T-helper 1 cell treated with Interleukin-12 subunit alpha and Interleukin-12 subunit beta and Interleukin-4 antibody, amounts not matched to agents 30 μg/mL and 1 μg/mL, for 36 hours (primary cell): ENCODE results near the gene SH3RF3.

Experiments used
- H3K27ac Mint-ChIP-seq: one replicate; pipeline ENCODE4 v1.8.0; 2021; ENCODE audit warnings: mild to moderate bottlenecking, mixed read lengths
- H3K27me3 Mint-ChIP-seq: one replicate; pipeline ENCODE4 v1.8.0; 2021; ENCODE audit warnings: low read depth, mixed read lengths
- H3K36me3 Mint-ChIP-seq: one replicate; pipeline ENCODE4 v1.8.0; 2021; ENCODE audit warnings: low read depth, mixed read lengths
- H3K4me1 Mint-ChIP-seq: one replicate; pipeline ENCODE4 v1.8.0; 2021; ENCODE audit warnings: low read depth, mixed read lengths
- H3K4me3 Mint-ChIP-seq: one replicate; pipeline ENCODE4 v1.8.0; 2021; ENCODE audit warnings: mild to moderate bottlenecking, moderate library complexity, mixed read lengths
- H3K9me3 Mint-ChIP-seq: one replicate; pipeline ENCODE4 v1.8.0; 2021; ENCODE audit warnings: mixed read lengths

Gene SH3RF3

DNA sequence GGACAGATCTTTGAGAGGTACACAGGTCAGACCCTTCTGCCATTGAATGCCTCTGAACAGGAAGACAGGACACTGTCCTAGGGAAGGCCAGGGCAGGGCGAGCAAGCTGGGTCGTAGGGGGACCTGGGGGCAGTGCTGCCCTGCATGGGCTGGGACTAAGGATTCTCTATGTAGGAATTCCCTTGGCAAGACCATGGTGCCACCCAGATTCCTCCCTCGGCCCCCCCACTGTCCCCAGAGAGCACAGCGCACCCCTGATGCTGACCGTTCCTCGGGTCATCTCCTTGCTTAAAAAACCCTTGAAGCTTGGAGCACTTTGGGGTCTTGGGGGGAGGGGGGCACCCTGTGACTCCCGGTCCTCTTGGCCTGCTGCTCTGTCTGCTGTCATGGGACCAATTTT lies 289.7 kb downstream of the SH3RF3 start:
- no peaks in the 10 kb centered on the region for H3K4me1 Mint-ChIP-seq
- no peaks in the 10 kb centered on the region for H3K27me3 Mint-ChIP-seq
- no peaks in the 10 kb centered on the region for H3K9me3 Mint-ChIP-seq
- no peaks in the 10 kb centered on the region for H3K36me3 Mint-ChIP-seq
- no peak overlapping the region for H3K4me3 Mint-ChIP-seq
- no peak overlapping the region for H3K27ac Mint-ChIP-seq

DNA sequence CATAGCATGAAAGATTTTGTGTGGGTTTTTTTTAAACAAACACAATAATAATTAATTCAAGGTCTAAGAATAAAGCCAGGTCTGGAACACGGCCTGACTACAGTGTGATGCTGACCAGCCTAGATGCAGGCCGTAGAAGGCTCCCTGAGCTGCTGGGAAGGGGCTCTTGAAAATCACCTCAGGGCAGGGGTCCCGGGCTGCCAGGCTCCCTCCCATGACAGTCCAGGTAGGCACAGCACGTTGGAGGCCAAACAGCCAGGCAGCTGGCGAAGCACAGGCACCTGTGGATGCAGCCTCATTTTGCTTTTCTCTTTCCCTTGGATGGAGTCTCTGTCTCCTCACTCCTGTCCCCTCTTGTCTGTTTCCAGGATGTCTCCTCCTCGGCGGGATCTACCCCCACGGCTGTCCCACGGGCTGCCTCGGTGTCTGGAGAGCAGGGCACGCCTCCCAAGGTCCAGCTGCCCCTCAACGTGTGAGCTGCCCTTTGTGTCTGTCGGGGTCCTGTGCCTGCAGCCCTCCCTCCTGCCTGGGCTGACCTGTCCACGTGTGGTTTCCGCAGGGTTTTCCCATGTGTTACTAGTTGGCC lies 290.3 kb downstream of the SH3RF3 start:
- Mint-ChIP-seq H3K27me3 (no peaks in the 10 kb centered on the region), H3K4me1 (no peaks in the 10 kb centered on the region), H3K36me3 (no peaks in the 10 kb centered on the region), H3K4me3 (no peak overlapping the region), H3K27ac (no peak overlapping the region), H3K9me3 (no peaks in the 10 kb centered on the region)

DNA sequence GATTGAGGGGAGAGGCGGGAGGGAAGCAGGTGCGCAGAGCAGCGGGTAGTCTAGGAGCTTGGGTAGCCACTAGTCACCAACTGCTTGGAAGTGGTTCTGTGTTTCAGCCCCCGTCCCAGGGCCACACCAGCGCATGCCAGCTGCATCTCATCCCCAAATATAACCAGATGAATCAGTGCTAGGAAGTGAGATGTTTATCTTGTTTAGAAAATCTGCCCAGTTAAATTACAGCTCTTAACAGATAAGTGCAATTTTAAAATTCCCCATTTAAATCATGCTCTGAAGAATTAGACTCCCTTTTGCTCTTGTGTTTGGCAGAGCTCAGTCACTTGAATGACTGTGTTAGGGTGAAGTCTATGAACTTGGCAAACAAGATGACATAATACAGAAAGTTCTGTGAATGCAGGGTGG lies 291.0 kb downstream of the SH3RF3 start:
- no peak overlapping the region for H3K27ac Mint-ChIP-seq
- no peaks in the 10 kb centered on the region for H3K9me3 Mint-ChIP-seq
- no peaks in the 10 kb centered on the region for H3K27me3 Mint-ChIP-seq

DNA sequence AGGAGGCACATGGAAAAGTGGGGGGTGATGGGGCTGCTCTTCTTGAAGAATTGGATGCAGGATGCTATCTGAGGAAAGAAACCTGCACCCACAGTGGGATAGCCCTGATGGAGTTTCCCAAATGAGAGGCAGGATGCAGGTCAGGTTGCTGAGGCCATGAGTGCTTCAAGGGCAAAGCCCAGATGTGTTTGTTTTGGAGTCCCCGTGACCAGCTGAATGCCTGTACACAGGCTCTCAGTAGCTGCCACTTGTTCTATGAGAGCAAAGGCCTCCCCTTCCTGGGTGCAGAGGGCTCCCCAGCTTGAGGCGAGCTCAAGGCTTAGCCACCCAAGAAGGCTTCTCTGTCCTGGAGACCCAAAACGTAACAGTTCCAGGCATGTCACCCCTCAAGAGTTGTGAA lies 292.1 kb downstream of the SH3RF3 start:
- Mint-ChIP-seq H3K4me1 (no peaks in the 10 kb centered on the region), H3K4me3 (no peak overlapping the region), H3K27me3 (no peaks in the 10 kb centered on the region), H3K27ac (no peak overlapping the region), H3K36me3 (no peaks in the 10 kb centered on the region), H3K9me3 (no peaks in the 10 kb centered on the region)

More for the DNA sequence above, 291.0 kb downstream of the SH3RF3 start:
- H3K4me1 Mint-ChIP-seq, result no peaks in the 10 kb centered on the region
- H3K4me3 Mint-ChIP-seq, result no peak overlapping the region
- H3K36me3 Mint-ChIP-seq, result no peaks in the 10 kb centered on the region

DNA sequence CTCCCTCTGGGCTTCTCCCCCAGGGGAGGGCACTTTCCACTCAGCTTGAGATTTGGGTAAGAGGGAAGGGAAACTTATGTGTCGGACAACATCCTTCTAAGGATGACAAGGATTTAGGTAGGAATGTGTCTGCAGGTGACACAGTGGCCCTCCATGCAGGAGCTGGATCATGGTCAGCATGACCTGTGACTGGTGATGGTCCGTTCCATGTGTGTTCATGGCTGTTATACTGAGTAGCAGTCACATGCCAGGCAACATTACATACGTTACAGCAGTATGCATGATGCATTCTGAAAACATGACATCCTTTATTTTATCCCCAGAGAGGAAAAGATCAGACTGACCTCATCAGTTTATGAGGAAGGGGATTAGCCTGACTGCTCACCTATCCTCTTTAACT lies 292.6 kb downstream of the SH3RF3 start:
- H3K9me3 Mint-ChIP-seq, result no peaks in the 10 kb centered on the region
- no peak overlapping the region for H3K27ac Mint-ChIP-seq
- H3K4me3 Mint-ChIP-seq, result no peak overlapping the region
- H3K36me3 Mint-ChIP-seq, result no peaks in the 10 kb centered on the region
- H3K4me1 Mint-ChIP-seq, result no peaks in the 10 kb centered on the region
- no peaks in the 10 kb centered on the region for H3K27me3 Mint-ChIP-seq

DNA sequence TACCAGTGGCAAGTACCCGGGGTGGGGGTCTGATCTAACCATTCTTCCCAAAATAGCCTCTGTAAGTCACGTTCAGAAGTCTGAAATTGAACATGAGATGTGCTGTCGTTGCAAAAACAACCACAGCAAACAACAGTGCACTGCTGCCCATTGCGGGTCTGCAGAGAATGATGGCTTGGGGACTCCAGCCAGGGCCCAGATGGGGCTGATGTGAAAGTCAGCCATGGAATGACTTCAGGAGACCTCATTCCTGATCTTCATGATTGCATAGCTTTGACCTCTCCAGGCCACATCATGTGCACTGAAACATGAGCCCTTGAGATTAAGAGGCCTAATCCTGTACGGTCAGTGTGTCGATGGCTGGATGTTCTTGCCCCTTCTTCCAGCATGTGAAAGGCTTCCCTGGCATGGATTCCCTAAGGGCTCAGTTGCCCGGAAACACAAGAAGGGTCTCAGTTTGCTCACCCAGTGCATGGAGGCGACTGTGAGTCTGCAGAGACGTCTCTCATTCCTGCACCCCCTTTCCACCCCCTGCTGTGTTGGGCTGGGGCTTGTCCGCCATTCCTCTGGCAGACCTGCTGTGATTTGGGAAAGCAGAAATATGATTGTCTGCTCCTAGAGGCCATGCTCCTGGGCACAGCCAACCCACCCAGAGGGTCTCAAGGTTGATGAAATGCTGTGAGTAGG lies 293.2 kb downstream of the SH3RF3 start:
- Mint-ChIP-seq H3K4me3 (no peak overlapping the region), H3K36me3 (no peaks in the 10 kb centered on the region), H3K27ac (no peak overlapping the region), H3K9me3 (no peaks in the 10 kb centered on the region), H3K4me1 (no peaks in the 10 kb centered on the region), H3K27me3 (no peaks in the 10 kb centered on the region)

DNA sequence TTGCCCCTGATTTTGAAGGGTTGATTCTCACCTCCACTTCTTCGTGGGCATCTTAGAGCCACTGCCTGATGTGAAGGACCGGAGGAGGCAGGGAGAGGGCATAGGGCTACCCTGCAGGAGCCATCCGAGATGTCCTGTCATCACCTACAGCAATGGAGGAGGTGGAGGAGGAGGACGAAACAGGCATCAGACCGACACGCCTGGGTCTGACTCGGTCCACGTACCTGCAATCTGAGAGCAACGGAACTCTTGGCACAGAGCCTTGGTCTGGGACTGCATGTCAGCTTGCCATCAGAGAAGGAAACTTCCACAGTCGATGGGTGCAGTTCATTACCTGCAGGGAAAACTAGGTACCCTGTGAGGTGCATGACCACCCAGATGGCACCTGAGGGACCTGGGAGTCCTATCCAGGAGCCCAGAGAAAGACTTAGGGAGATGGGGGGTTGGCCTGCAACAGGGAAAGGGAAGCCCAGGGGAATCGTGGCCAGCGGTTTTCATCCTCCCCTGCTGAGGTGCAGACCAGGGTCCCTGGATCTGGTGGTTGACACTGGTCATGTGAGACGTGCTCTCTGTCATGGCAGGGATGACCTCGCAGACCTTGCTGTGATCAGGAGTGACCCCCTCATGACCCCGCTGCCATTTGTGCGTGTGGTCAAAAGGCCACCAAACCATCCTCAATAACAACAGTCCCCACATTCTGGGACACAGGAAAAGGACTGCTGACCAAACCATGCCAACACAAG lies 293.9 kb downstream of the SH3RF3 start:
- Mint-ChIP-seq H3K4me3 (no peak overlapping the region), H3K36me3 (no peaks in the 10 kb centered on the region), H3K27me3 (no peaks in the 10 kb centered on the region), H3K9me3 (no peaks in the 10 kb centered on the region), H3K4me1 (no peaks in the 10 kb centered on the region), H3K27ac (no peak overlapping the region)

DNA sequence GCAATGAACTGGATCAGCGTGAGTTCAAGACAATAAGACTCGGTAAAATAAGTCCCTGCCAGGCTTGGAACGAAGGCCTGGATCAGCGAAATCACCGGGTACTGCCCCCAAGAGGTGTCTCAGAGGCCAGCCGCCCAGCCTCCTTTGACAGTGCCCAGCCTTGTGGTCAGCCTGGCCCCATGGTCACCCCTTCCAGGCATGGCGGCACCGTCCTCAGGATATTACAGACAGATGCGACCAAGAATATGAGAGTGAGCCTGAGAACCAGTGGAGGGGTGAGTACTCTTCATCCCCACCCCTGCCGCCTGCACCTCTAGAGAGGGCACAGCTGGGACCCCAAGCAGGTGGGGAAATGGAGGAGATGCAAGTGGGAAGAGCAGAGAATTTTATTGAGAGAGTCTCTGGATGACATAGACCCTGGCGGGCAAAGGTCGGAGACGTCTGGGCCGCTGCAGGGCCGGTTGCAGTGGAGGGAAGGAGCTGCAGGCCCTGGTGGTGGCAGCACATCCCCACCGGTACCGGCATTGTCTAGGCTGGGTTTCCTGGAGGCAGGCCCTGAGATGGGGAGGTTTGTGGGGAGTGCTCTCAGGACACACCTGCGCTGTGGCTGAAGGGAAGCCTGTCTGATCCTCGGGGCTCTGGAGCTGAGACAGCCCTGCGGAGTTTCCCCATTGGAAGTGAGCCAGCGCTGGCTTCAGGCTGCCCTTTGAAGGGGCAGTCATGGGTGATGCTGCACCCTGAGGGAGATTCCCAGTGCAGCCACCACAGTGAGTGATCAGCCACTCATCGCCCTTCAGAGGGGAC lies 294.8 kb downstream of the SH3RF3 start:
- H3K4me3 Mint-ChIP-seq, result no peak overlapping the region
- H3K9me3 Mint-ChIP-seq, result no peaks in the 10 kb centered on the region
- no peaks in the 10 kb centered on the region for H3K36me3 Mint-ChIP-seq
- H3K27ac Mint-ChIP-seq, result no peak overlapping the region
- H3K4me1 Mint-ChIP-seq, result no peaks in the 10 kb centered on the region
- no peaks in the 10 kb centered on the region for H3K27me3 Mint-ChIP-seq

DNA sequence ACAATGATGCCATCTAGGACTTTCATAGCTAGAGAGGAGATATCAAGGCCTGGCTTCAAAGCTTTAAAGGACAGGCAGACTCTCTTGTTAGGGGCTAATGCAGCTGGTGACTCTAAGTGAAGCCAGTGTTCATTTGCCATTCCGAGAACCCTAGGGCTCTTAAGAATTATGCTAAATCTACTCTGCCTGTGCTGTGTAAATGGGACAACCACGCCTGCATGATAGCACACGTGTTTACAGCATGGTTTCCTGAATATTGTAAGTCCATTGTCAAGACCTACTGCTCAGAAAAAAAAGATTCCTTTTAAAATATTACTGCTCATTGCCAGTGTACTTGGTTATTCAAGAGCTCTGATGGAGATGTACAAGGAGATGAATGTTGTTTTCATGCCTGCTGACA lies 296.4 kb downstream of the SH3RF3 start:
- Mint-ChIP-seq H3K27me3 (no peaks in the 10 kb centered on the region), H3K27ac (no peak overlapping the region), H3K36me3 (no peaks in the 10 kb centered on the region), H3K9me3 (no peaks in the 10 kb centered on the region), H3K4me3 (no peak overlapping the region), H3K4me1 (no peaks in the 10 kb centered on the region)

DNA sequence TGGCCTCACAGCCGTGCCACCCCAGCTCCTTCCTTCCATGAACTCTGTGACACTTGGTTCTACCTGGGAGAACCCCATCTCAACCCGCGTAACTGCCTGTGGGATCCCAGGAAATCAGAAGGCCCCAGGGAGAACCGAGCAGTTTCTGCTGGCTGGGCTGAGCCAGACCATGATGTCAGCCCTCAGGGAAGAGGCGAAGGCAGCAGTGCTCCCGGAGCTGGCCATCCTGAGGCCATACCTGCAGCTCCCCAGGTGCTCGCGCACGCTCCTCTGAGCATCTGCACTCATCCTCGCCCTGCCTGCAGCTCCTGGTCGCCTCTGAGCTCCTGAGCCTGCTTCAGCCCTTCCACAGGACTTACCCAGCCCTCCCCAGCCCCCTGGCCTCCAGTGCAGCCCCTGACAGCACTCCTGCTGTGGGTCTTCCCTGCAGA lies 298.7 kb downstream of the SH3RF3 start:
- H3K4me3 Mint-ChIP-seq, result no peak overlapping the region
- H3K9me3 Mint-ChIP-seq, result no peaks in the 10 kb centered on the region
- no peak overlapping the region for H3K27ac Mint-ChIP-seq
- no peaks in the 10 kb centered on the region for H3K4me1 Mint-ChIP-seq
- H3K27me3 Mint-ChIP-seq, result no peaks in the 10 kb centered on the region
- H3K36me3 Mint-ChIP-seq, result no peaks in the 10 kb centered on the region

DNA sequence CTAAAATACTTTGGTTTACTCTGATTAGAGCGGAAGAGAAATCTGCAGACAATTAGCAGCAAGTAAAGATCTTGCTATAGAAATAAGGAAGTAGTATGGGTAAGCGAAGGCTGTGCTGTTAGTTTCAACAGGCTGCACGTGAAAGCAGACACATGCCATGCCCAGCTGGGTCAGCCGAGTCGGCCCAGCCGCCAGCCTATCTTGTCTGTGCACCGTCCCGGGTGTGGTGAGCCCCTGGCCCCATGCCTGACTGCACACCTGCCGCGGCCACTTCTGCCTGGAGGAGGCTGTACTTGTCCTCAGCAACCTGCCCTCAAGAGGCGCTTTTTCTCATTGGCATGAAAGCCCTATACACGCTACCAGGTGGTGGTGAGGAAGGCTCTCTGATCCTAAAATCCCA lies 299.3 kb downstream of the SH3RF3 start:
- Mint-ChIP-seq H3K4me1 (no peaks in the 10 kb centered on the region), H3K36me3 (no peaks in the 10 kb centered on the region), H3K9me3 (no peaks in the 10 kb centered on the region), H3K27ac (no peak overlapping the region), H3K27me3 (no peaks in the 10 kb centered on the region), H3K4me3 (no peak overlapping the region)

DNA sequence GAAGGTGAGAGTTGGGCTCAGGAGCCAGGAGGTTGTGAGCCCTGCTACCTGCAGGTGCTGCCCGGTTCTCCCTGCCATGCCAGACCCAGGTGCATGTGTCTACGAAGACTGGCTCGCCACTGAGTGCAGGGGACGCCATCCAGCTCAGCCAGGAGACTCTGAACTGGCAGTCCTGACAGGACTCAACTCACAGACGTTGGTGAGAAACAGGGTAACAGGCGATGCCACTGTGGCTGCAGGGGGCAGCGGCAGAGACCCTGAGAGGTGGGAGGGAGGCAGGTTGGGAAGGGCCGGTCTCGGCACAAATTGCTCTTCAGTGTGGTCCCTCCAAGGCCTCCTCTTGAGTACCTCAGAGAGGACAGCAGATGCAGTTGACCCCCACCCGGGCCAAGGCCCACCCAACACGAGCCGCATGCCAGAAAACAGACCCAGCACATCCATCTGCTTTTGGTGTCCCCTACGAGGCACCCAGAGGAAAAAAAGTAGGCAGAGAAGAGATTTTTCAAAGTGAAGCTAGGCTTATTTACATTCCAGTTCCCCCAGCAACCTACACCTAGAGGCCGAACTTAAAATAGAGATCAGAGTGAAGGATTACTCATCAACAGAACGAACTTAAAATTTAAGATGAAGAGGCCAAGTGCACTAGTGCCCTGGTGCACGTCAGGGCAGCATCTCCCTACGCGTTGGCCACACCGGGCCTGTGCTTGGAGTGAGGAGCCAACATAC lies 300.0 kb downstream of the SH3RF3 start:
- Mint-ChIP-seq H3K4me1 (no peaks in the 10 kb centered on the region), H3K9me3 (no peaks in the 10 kb centered on the region), H3K27ac (no peak overlapping the region), H3K27me3 (no peaks in the 10 kb centered on the region), H3K4me3 (no peak overlapping the region), H3K36me3 (no peaks in the 10 kb centered on the region)

DNA sequence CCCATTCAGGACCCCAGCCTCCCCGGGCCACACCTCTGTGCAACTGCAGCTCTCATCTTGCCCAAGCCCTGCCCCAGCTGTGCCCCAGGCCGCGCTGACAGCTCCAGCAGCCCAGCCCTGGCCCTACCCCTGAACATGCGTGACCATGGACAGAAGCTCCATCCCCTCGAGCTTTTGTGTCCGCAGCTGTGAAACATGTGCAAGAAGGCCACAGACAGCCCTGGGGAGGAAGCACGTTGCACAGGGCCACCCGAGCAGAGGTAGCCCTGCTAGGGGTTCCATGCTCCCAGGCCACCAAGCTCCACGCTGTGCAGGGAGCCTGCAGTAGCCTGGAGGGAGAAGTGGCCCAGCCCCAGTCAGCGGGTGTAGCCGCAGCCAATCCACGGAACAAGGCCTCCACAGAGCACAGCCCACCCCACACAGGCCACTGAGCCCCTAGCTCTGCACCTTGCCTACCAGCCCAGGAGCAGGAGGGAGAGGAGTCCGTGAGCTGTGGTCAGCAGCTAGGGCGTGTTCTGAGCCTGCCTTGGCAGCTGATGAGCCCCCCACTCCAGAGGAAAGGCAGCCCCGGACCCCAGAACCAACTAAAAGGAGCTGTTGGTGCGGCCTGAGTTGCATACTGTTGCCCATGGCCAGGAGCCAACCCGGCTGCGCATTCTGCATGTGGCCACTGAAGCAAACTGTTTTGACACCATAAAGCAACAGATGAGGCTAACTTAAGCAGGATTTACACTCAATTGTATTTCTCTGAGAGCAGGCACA lies 300.7 kb downstream of the SH3RF3 start:
- no peaks in the 10 kb centered on the region for H3K4me1 Mint-ChIP-seq
- no peaks in the 10 kb centered on the region for H3K9me3 Mint-ChIP-seq
- no peak overlapping the region for H3K4me3 Mint-ChIP-seq
- H3K27me3 Mint-ChIP-seq, result no peaks in the 10 kb centered on the region
- H3K27ac Mint-ChIP-seq, result no peak overlapping the region
- H3K36me3 Mint-ChIP-seq, result no peaks in the 10 kb centered on the region

DNA sequence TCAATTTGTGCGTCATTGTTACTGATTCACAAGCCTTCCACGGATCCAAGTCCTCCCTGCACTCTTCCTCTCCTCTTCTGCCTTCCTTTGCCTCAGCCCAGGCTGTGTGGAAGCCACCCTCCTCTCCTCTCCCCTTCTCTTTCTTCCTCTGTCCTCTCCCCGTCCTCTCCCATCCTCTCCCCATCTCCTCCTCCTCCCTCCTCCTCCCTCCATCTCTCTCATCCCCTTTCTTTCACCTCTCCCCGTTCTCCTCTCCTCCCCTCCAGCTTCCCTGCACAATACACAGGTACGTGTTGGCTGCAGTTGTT lies 301.3 kb downstream of the SH3RF3 start:
- H3K4me1 Mint-ChIP-seq, result no peaks in the 10 kb centered on the region
- H3K9me3 Mint-ChIP-seq, result no peaks in the 10 kb centered on the region
- no peaks in the 10 kb centered on the region for H3K36me3 Mint-ChIP-seq
- no peak overlapping the region for H3K4me3 Mint-ChIP-seq
- no peaks in the 10 kb centered on the region for H3K27me3 Mint-ChIP-seq
- H3K27ac Mint-ChIP-seq, result no peak overlapping the region
